Measurements from ENCODE around the gene ETV3L. TPM values are rescaled to one million over a fixed set of nuclear protein-coding genes. Genes with fewer than 3 reads are reported as not detected.

The ETV3L gene
- total and polyA plus RNA-seq, 2 experiments from 2014 or later, result not detected

- TF ChIP-seq EZH2 (IDR thresholded peaks at IDR 0.05; ENCODE audit: insufficient read depth, poor library complexity, severe bottlenecking), result no peak
- no peak for TF ChIP-seq EZH2phosphoT487 (IDR thresholded peaks at IDR 0.05; ENCODE audit: insufficient read depth, low read depth)
- H3K4me3 ChIP-seq, result no peak overlapping the region
- in situ Hi-C loops (cut with MboI), result loop anchor here (10.0 kb wide), 1 partner anchor 56 kb away; no protein-coding TSS in a partner anchor
- 96 to 97% methylated on average over 9 of the region's 9 CpGs for WGBS, 2 experiments (ENCODE audit: low coverage in 1 of 2, low lambda C conversion rate in 2 of 2, missing lambda C conversion rate in 2 of 2)
- H3F3A ChIP-seq (ENCODE audit: insufficient read depth), result no peaks in the 10 kb centered on the region
- H3K27ac ChIP-seq, result no peak overlapping the region
- H3K4me1 ChIP-seq (ENCODE audit: insufficient read depth), result no peaks in the 10 kb centered on the region
- no peak for DNase-seq
- H3K9me2 ChIP-seq (ENCODE audit: insufficient read depth), result no peaks in the 10 kb centered on the region
- H4K20me1 ChIP-seq (ENCODE audit: insufficient read depth), result no peaks in the 10 kb centered on the region
- no peak overlapping the region for H3K9ac ChIP-seq
- no peaks in the 10 kb centered on the region for H3K27me3 ChIP-seq (replicated peaks; ENCODE audit: insufficient read depth)
- H2AFZ ChIP-seq, result no peak overlapping the region
- no peaks in the 10 kb centered on the region for H3K36me3 ChIP-seq (ENCODE audit: low read depth)
- no peaks in the 10 kb centered on the region for H3K9me3 ChIP-seq (ENCODE audit: low read depth)
- no peak overlapping the region for H3K4me2 ChIP-seq (ENCODE audit: unreplicated experiment)
- H3K79me2 ChIP-seq (ENCODE audit: insufficient read depth), result no peaks in the 10 kb centered on the region
Observed at GRCh38 chr1:157098519-157098918, 1.1 kb downstream of the ETV3L start.

- Histone ChIP-seq H3K4me1 (ENCODE audit: insufficient read depth) (no peaks in the 10 kb centered on the region), H3K79me2 (ENCODE audit: insufficient read depth) (no peaks in the 10 kb centered on the region), H3K27me3 (replicated peaks; ENCODE audit: insufficient read depth) (no peaks in the 10 kb centered on the region), H3K9me3 (ENCODE audit: low read depth) (no peaks in the 10 kb centered on the region), H3K9ac (no peak overlapping the region), H3K36me3 (ENCODE audit: low read depth) (no peaks in the 10 kb centered on the region), H3K4me3 (no peak overlapping the region), H3K9me2 (ENCODE audit: insufficient read depth) (no peaks in the 10 kb centered on the region), H2AFZ (no peak overlapping the region), H3K4me2 (ENCODE audit: unreplicated experiment) (no peak overlapping the region), H3K27ac (no peak overlapping the region), H4K20me1 (ENCODE audit: insufficient read depth) (no peaks in the 10 kb centered on the region), H3F3A (ENCODE audit: insufficient read depth) (no peaks in the 10 kb centered on the region)
- no peak for DNase-seq
- in situ Hi-C loops (cut with MboI), result loop anchor here (10.0 kb wide), 1 partner anchor 57 kb away; no protein-coding TSS in a partner anchor
- TF ChIP-seq EZH2 (IDR thresholded peaks at IDR 0.05; ENCODE audit: insufficient read depth, poor library complexity, severe bottlenecking) (no peak), EZH2phosphoT487 (IDR thresholded peaks at IDR 0.05; ENCODE audit: insufficient read depth, low read depth) (no peak)
- 46 to 52% methylated on average over 6 of the region's 6 CpGs for WGBS, 2 experiments (ENCODE audit: low coverage in 1 of 2, low lambda C conversion rate in 2 of 2, missing lambda C conversion rate in 2 of 2)
Observed at GRCh38 chr1:157097692-157098091, 1.9 kb downstream of the ETV3L start.

GRCh38 chr1:157096881-157097280 lies 2.7 kb downstream of the ETV3L start:
- no peaks in the 10 kb centered on the region for H3F3A ChIP-seq (ENCODE audit: insufficient read depth)
- H3K9ac ChIP-seq, result no peak overlapping the region
- DNase-seq, result no peak
- H3K27me3 ChIP-seq (replicated peaks; ENCODE audit: insufficient read depth), result no peaks in the 10 kb centered on the region
- no peaks in the 10 kb centered on the region for H3K9me3 ChIP-seq (ENCODE audit: low read depth)
- in situ Hi-C loops (cut with MboI), result loop anchor here (10.0 kb wide), 1 partner anchor 58 kb away; no protein-coding TSS in a partner anchor
- no peaks in the 10 kb centered on the region for H3K79me2 ChIP-seq (ENCODE audit: insufficient read depth)
- H3K4me1 ChIP-seq (ENCODE audit: insufficient read depth), result no peaks in the 10 kb centered on the region
- WGBS, 2 experiments (ENCODE audit: low coverage in 1 of 2, low lambda C conversion rate in 2 of 2, missing lambda C conversion rate in 2 of 2), result 63 to 64% methylated on average over 6 of the region's 6 CpGs
- no peak overlapping the region for H3K27ac ChIP-seq
- H4K20me1 ChIP-seq (ENCODE audit: insufficient read depth), result no peaks in the 10 kb centered on the region
- H2AFZ ChIP-seq, result no peak overlapping the region
- TF ChIP-seq EZH2 (IDR thresholded peaks at IDR 0.05; ENCODE audit: insufficient read depth, poor library complexity, severe bottlenecking), result no peak
- TF ChIP-seq EZH2phosphoT487 (IDR thresholded peaks at IDR 0.05; ENCODE audit: insufficient read depth, low read depth), result no peak
- H3K4me3 ChIP-seq, result no peak overlapping the region
- no peaks in the 10 kb centered on the region for H3K36me3 ChIP-seq (ENCODE audit: low read depth)
- H3K4me2 ChIP-seq (ENCODE audit: unreplicated experiment), result no peak overlapping the region
- H3K9me2 ChIP-seq (ENCODE audit: insufficient read depth), result no peaks in the 10 kb centered on the region

- in situ Hi-C loops (cut with MboI), result loop anchor here (10.0 kb wide), 1 partner anchor 59 kb away; no protein-coding TSS in a partner anchor
- WGBS, 2 experiments (ENCODE audit: low coverage in 1 of 2, low lambda C conversion rate in 2 of 2, missing lambda C conversion rate in 2 of 2), result 76 to 100% methylated on average over 2 of the region's 2 CpGs
Observed at GRCh38 chr1:157095551-157095950, 4.1 kb downstream of the ETV3L start.

More at GRCh38 chr1:157095551-157095950, 4.1 kb downstream of the ETV3L start:
- no peaks in the 10 kb centered on the region for H3K79me2 ChIP-seq (ENCODE audit: insufficient read depth)
- no peaks in the 10 kb centered on the region for H3K9me3 ChIP-seq (ENCODE audit: low read depth)
- no peaks in the 10 kb centered on the region for H3K36me3 ChIP-seq (ENCODE audit: low read depth)
- DNase-seq, result no peak
- no peak overlapping the region for H3K9ac ChIP-seq
- no peak for TF ChIP-seq EZH2 (IDR thresholded peaks at IDR 0.05; ENCODE audit: insufficient read depth, poor library complexity, severe bottlenecking)
- no peak overlapping the region for H3K27ac ChIP-seq
- no peaks in the 10 kb centered on the region for H3K9me2 ChIP-seq (ENCODE audit: insufficient read depth)
- H4K20me1 ChIP-seq (ENCODE audit: insufficient read depth), result no peaks in the 10 kb centered on the region
- no peaks in the 10 kb centered on the region for H3K27me3 ChIP-seq (replicated peaks; ENCODE audit: insufficient read depth)
- no peak overlapping the region for H3K4me3 ChIP-seq
- no peak overlapping the region for H3K4me2 ChIP-seq (ENCODE audit: unreplicated experiment)
- peaks cover 4% of the 10 kb centered on the region for H3K4me1 ChIP-seq (ENCODE audit: insufficient read depth)
- 0 out of 2 replicates have a peak, but pooled peaks cover 4% of the 10 kb centered on the region for H3F3A ChIP-seq (ENCODE audit: insufficient read depth)
- H2AFZ ChIP-seq, result no peak overlapping the region

All from GM23248 (cell line).